GM23338 (cell line): ENCODE results near the gene TRMT61A.

Experiments used
- CREB1 ChIP-seq: fragments of 250-450 bp; sonication (Bioruptor Pico); IDR thresholded peaks from 2 replicates; pipeline ENCODE4 v1.5.0; 2020; ENCODE audit warnings: low read depth, mild to moderate bottlenecking, moderate library complexity
- EZH2 ChIP-seq: fragments of 200-600 bp; sonication (generic); IDR thresholded peaks from one replicate; pipeline ENCODE4 v1.8.0; 2017; ENCODE audit warnings: antibody characterized with exemption, mild to moderate bottlenecking, low read depth; ENCODE audit not compliant: unreplicated experiment
- EZH2phosphoT487 ChIP-seq: fragments of 200-600 bp; sonication (generic); IDR thresholded peaks from one replicate; pipeline ENCODE4 v1.8.1; 2018; ENCODE audit warnings: antibody characterized with exemption; ENCODE audit not compliant: unreplicated experiment
- NANOG ChIP-seq: IDR thresholded peaks from 2 replicates; pipeline ENCODE4 v1.6.1; 2016; ENCODE audit warnings: antibody characterized with exemption, borderline replicate concordance
- POLR2AphosphoS5 ChIP-seq: IDR thresholded peaks from 2 replicates; pipeline ENCODE4 v1.6.1; 2016; ENCODE audit warnings: antibody characterized with exemption, low read depth
- ZNF331 ChIP-seq: fragments of 250-450 bp; sonication (Bioruptor Pico); IDR thresholded peaks from 2 replicates; pipeline ENCODE4 v1.5.0; 2020; ENCODE audit warnings: low read depth, mild to moderate bottlenecking, moderate library complexity
- TF ChIP-seq, protein P1 (sequence below), 2 experiments: fragments of 200-600 bp in 1 of 2; sonication (generic) in 1 of 2; conservative IDR thresholded peaks; 2 replicates each; pipeline versions ENCODE4 v1.5.1 to v1.6.1; 2016 to 2017; ENCODE audit warnings: antibody characterized with exemption in 2 of 2, low read depth in 2 of 2, mild to moderate bottlenecking in 2 of 2, moderate library complexity in 1 of 2
- TF ChIP-seq, protein P2 (sequence below): IDR thresholded peaks from one replicate; pipeline ENCODE4 v1.6.1; 2018; ENCODE audit warnings: antibody characterized with exemption; ENCODE audit not compliant: unreplicated experiment

DNA sequence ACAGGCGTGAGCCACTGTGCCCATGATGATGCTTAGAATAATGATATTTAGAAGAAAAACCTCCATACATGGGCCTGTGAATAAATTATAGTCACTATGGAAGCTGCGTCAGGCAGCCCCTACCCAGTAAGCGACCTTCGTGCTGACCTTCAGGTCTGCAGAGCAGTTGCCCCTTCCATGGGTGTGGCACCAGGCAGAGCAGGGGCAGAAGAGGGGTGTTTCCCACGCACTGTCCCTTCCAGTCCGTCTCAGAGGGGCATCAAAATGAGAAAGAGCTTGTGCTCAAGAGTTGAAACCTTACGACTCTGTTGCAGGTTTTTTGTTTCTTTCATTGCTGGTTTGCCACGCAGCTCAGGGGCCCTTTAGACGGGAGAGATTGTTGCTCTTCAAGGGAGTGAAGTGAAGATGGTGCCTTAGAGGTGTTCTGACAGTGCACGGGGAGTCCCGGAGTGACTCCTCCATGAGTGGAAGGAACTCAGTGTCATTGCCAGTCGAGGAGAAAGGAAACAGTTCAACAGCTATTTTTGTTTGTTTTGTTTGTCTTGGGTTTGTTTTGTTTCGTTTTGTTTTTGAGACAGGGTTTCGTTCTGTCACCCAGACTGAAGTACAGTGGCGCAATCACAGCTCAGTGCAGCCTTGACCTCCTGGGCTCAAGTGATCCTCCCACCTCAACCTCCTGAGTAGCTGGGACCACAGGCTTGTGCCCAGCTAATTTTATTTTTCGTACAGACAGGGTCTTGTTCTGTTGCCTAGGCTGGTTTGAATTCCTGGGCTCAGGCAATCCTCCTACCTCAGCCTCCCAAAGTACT is 20.3 kb upstream of the TRMT61A start:
- TF ChIP-seq EZH2 (no peak), POLR2AphosphoS5 (no peak), EZH2phosphoT487 (no peak), CREB1 (no peak), NANOG (no peak), ZNF331 (no peak)
- TF ChIP-seq, protein P1, sequence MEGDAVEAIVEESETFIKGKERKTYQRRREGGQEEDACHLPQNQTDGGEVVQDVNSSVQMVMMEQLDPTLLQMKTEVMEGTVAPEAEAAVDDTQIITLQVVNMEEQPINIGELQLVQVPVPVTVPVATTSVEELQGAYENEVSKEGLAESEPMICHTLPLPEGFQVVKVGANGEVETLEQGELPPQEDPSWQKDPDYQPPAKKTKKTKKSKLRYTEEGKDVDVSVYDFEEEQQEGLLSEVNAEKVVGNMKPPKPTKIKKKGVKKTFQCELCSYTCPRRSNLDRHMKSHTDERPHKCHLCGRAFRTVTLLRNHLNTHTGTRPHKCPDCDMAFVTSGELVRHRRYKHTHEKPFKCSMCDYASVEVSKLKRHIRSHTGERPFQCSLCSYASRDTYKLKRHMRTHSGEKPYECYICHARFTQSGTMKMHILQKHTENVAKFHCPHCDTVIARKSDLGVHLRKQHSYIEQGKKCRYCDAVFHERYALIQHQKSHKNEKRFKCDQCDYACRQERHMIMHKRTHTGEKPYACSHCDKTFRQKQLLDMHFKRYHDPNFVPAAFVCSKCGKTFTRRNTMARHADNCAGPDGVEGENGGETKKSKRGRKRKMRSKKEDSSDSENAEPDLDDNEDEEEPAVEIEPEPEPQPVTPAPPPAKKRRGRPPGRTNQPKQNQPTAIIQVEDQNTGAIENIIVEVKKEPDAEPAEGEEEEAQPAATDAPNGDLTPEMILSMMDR (conservative IDR thresholded peaks at IDR 0.05; ENCODE audit: low read depth in 2 of 2): no peak
- TF ChIP-seq, protein P2, sequence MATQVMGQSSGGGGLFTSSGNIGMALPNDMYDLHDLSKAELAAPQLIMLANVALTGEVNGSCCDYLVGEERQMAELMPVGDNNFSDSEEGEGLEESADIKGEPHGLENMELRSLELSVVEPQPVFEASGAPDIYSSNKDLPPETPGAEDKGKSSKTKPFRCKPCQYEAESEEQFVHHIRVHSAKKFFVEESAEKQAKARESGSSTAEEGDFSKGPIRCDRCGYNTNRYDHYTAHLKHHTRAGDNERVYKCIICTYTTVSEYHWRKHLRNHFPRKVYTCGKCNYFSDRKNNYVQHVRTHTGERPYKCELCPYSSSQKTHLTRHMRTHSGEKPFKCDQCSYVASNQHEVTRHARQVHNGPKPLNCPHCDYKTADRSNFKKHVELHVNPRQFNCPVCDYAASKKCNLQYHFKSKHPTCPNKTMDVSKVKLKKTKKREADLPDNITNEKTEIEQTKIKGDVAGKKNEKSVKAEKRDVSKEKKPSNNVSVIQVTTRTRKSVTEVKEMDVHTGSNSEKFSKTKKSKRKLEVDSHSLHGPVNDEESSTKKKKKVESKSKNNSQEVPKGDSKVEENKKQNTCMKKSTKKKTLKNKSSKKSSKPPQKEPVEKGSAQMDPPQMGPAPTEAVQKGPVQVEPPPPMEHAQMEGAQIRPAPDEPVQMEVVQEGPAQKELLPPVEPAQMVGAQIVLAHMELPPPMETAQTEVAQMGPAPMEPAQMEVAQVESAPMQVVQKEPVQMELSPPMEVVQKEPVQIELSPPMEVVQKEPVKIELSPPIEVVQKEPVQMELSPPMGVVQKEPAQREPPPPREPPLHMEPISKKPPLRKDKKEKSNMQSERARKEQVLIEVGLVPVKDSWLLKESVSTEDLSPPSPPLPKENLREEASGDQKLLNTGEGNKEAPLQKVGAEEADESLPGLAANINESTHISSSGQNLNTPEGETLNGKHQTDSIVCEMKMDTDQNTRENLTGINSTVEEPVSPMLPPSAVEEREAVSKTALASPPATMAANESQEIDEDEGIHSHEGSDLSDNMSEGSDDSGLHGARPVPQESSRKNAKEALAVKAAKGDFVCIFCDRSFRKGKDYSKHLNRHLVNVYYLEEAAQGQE: no peak
